HG03571 (cell line): ENCODE results near the gene FGD6.
"Not testable (repeated sequence)": the region's sequence is repeated elsewhere in the genome, so short reads cannot be mapped to it uniquely, and the experiment has no call there.

ENCODE experiments used
- ATAC-seq: cut with Tn5 transposase; IDR thresholded peaks from one replicate; pipeline ENCODE4 v1.9.1; 2021; ENCODE audit not compliant: unreplicated experiment

The FGD6 gene

DNA sequence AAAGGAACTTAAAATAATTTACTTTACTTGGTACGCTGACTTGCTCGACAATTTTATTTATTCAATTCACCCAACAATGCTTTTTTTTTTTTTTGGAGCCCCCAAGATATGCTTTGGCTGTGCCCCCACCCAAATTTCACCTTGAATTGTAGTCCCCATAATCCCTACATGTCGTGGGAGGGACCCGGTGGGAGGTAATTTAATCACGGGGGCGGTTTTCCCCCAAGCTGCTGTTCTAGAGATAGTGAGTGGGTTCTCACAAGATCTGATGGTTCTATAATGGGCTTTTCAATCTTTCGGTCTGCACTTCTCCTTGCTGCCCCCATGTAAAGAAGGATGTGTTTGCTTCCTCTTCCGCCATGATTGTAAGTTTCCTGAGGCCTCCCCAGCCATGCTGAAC, 10.4 kb downstream of the FGD6 start:
- ATAC-seq: no peak

DNA sequence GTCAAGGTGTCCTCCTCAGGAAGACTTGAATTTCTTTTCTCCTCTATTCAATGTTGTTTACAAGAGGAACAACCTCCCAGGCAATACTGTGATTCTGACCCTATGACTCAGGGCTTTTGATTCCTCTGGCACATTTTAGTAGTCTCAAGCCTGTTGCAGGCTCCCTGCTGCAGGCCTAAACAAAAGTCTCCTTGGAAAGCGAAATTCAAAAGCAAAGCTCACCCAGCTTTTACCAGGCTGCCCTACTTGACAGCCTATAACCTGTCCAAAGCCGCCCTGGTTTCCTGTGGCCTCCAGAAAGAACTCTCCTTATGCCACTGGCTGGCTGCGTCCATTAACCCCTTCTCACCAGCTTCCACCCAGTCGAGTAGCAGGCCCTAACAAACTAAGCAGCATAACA, 11.6 kb downstream of the FGD6 start:
- ATAC-seq: no peak

DNA sequence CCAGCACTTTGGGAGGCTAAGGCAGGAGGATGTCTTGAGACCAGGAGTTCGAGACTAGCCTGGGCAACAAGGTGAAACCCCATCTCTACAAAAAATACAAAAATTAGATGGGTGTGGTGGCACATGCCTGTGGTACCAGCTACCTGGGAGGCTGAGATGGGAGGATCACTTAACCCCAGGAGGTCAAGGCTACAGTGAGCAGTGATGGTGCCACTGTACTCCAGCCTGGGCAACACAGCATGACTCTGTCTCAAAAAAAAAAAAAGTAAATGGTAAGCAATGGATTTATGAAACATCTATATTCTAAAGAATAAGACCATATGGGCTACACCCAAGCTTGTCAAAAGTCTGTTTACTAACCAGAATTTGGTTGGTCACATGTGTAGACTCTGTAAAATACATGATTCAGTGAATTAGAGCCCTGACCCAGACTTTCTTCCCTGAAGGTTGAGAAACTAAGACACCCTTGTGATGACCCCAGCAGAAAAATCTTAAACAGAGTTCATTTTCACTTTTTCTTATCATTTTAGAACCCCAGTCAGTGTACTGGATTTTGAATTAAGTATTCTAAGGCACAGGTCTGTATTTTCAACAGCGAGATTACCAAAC, 12.1 kb downstream of the FGD6 start:
- ATAC-seq: no peak

DNA sequence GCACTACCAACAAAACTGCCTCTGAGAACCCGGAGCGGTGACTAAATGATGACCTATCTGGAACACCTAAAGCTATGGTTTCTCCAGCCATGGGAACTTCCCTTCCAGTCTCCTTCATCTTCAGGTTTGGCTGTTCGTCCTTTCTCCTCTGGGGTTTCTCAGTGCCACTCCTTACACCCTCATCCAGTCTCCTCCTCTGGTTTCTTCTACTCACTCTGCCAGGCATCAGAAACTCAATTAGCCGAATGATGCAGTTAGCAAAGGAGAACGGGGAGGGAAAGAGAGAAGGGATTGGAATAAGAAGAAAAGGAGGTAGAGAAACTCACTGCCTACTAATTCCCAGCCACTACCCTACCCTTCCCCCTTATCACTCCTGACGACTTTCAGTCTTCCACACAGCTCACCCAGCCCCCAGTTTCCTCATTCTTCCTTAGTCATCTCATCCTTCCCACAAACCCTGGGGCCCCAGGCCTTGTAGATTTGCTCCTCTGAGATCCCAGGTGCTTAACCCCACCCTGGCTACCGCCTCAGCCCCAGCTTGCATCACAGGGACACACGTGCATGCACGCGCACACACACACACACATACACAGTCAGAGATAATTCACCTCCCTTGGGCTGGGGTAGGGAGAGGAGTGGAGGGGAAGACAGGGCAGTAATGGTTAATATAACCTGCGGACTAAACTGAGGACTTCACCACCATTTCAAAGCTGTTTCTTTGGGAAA, 13.0 kb downstream of the FGD6 start:
- ATAC-seq: no peak

DNA sequence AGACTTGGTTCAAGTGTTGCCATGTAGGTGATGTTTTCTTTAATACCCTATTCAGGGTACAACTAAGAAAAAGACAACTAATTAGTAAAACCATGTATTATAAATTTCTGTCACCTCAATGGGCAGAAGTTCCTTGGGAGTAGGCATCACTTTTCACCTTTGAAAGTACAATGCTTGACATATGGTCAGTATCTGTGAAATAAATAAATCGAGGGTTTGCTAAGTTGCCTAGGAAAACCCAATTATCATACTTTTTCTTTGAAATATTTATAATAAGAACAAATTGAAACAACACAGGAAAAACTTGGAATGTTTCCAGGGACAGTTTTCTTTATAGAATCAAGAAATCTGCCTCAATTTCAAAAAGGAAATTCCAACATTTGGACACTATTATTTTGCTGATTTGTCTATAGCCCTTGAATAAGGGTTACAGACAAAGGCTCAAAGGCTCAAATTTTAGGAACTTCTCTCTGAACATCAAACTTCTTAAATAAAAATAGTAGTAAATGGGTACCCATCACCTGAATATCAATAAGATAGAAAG, 13.7 kb downstream of the FGD6 start:
- ATAC-seq: no peak

DNA sequence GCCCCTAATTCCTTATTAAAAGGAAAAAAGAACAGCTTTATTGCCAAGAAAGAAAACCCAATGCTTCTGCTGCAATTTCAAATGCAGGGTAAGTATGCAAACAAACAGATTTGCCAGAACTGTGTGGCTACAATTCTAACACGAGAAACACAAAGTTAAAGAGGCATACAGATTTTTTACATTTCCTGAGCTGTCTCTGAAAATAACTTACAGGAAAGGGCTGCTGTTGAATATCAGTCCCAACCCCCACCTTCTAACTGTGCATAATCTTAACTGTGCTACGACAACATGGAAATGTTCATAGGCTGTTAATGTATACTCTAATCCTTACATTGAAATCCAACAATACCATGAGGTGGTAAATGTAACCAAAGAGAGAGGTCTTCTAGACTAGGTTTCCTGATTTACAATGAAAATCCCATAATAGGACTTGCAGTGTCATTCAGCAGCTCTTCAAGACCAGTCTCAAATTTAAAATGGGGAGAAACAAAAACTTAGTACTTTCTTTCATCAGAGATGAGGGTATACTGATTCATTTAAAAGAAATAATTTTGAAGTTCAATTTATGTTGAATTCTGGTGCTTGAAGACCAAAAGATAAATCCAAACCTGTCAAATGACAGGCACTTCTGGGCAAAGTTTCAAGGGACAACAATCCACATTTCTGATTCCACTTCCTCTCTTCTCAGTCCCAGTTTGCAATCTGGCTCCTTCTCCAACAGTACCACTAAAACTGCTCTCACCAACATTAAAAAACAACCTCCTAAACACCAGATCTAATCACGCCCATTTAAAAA, 14.4 kb downstream of the FGD6 start:
- ATAC-seq: no peak

DNA sequence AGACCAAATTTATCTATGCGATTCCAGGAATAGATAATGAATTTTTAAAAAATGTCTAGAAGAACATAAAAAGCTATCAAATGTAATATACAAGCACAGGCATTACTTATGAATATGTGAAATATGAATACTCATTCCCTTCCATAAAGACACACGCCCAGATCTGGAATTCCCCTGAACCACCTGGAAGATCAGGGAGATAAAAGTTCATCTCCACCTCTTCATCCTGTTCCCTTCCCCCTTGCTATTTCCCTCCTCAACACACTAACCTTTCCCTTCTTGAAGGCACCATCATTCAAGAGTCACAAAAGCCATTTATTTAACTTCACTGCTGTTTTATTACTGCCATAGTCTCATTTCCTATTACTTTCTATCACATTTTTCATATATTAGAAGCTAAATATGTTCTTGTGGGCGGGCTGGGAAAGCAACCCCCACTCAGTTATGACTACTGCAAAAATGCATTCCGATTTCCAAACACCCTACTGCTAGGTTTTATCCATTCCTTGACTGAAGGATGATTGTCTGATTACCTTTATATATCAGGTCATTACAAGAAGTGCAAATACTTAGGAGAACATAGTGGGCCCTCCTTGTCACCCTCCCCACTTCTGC, 16.1 kb downstream of the FGD6 start:
- ATAC-seq: no peak

DNA sequence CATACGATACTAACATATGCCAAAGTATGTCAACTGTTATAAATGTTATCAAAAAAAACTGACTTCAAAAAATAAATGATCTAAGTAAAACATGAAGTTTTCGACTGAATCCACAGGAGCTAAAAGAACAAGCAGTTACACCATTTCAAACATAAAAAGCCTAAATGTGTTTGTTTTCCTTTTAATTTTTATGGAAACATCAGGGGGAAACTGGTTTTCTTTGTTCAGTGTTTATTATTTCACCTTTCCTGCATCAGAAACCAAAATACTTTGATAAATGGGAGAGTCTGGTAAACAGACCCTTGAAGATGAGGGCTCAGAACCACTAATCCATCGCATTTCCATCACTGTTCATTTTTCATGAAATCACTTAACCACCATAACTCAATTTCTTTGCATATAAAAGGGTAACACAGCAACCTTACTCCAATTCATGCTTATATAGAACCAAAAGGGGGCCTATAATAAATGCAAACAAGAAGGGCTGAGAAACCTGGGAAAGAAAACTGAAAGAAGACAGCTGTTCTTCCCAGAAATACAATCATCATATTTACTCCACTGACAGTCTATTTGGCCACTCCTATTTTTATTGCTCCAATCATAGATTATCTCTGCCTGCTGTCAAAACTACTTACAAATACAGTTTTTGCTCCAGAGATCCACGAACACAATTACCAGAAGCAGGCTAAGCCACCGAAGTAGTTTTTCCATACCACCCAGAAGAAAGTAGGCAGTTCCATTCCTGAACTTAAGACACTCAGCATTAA, 17.0 kb downstream of the FGD6 start:
- no peak for ATAC-seq

DNA sequence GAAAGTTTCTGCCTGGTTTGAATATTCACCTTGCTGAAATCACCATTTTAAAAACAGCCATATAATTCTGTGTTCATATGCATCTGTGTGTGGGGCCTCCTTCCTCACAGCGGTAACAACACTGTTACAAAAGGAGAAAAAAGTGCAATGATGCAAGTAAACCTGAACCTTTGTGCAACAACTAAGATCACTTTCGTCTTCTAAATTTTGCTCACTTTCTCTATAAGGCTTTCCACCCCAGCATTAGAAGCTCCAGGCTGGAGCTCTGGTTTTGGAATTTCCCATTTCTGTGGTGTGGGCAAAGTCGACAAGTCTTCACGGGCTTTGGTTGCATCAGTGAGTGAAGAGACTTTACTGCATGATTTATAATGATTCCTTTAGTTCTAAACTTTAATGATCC, 18.4 kb downstream of the FGD6 start:
- peak; percentile 59 for ATAC-seq

DNA sequence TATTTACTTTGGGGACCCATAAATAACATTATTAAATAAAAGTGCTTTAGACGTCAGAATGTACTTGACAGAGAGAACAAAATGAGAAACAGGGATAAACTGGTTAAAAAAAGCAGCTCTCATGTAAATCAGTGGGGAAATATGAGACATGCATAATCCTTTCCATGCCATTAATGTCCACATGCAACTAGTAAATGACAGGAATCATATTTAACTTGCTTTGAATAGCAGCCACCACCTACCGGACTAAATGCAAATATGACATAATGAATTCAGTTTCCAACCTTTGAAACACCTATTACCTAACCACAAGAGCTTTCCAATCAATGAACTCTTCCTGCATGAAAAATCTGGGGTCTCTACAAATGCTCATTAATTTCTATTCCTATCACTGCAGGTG, 19.6 kb downstream of the FGD6 start:
- ATAC-seq: no peak

DNA sequence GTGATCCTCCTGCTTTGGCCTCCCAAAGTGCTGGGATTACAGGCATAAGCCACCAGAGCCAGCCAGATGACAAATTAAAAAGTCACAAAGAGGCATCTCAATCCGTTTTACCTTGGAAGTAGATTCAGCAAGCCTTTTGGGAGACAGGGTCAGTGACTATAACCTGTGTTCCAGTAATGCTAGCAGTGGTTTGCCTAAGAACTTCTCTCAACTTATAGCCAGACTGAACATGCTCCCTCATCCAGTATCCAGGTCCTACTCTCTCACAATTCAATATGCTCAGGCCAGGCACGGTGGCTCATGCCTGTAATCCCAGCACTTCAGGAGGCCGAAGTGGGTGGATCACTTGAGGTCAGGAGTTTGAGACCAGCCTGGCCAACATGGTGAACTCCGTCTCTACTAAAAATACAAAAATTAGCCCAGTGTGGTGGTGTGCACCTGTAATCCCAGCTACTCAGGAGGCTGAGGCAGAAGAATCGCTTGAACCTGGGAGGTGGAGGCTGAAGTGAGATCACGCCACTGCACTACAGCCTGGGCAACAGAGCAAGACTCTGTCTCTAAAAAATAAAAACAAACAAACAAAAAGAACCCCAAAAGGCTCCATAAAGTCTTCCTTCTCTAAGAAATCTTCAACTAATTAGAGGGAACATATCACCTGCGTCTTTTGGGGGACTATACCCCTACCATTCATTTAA, 20.2 kb downstream of the FGD6 start:
- ATAC-seq: not testable (repeated sequence)

DNA sequence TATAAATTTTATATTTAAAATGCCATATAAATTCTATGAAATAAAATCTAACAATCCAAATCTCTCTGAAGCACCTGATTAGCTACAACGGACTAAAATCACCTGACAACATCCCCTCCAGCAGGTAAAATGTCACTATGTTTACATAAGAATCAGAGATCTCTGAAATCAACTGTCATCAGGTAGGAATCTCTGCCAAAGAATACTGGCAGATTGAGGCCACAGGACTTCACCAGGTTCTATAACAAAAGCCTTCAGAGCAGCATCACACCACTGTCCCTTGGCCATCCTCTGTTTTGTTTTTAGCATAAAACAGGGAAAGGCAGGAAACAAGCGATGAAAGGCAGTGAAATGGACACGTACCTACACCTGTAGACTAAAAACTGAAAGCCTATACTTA, 22.1 kb downstream of the FGD6 start:
- no peak for ATAC-seq

DNA sequence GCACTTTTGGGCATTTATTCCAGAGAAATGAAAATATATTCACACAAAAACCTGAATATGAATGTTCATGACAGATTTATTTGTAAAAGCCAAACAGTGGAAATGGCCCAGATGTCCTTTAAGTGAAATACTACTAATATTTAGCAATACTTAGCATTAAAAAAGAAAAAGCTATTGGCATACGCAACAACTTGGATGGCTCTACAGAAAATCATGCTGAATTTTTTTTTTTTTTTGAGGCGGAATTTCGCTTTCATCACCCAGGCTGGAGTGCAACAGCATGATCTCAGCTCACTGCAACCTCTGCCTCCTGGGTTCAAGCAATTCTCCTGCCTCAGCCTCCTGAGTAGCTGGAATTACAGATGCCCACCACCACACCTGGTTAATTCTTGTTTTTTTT, 24.1 kb downstream of the FGD6 start:
- no peak for ATAC-seq

DNA sequence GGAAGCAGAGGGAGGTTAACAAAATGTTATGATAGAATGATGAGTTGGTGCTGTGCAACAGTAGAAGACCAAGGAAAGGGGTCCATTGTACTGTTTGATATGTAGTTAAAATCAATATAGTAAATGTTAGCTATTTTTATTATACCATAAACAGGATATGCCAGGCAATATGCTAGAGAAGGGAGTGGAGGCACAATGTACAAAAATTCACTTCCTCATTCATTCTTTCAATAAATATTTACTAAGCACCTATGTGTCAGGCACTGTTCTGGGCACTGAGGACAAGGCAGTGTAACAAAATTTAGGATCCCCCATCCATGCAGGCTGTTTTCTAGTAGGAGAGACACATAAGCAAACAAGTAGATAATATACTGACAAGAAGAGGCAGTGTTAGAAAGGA, 25.0 kb downstream of the FGD6 start:
- ATAC-seq: no peak

DNA sequence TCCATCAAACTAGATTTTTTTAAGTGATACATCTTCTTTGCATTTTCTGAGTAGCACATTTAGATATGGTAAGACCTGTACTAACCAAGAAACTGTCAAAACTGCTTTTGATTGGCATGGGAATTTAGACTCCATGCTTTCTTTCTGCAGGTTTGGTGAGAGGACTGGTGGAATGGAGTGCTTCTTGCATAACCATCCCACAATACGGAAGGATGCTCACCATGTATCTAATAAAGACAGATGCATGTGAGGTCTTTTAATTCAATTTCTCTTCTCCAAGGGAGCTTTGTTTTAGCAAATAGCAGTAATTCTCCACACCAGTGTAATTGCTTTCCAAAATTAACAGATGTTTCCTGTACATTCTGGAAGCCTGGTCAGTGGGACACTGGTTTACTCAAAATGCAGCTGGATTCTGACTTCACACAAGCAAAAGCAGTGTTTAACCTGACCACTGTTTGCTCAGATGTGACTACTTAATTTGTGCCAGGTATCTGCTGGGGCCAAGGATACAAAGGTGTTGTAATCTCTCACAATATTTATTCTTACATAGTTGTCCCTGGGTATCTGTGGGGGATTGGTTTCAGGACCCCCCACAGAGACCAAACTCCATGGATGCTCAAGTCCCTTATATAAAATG, 26.1 kb downstream of the FGD6 start:
- no peak for ATAC-seq

DNA sequence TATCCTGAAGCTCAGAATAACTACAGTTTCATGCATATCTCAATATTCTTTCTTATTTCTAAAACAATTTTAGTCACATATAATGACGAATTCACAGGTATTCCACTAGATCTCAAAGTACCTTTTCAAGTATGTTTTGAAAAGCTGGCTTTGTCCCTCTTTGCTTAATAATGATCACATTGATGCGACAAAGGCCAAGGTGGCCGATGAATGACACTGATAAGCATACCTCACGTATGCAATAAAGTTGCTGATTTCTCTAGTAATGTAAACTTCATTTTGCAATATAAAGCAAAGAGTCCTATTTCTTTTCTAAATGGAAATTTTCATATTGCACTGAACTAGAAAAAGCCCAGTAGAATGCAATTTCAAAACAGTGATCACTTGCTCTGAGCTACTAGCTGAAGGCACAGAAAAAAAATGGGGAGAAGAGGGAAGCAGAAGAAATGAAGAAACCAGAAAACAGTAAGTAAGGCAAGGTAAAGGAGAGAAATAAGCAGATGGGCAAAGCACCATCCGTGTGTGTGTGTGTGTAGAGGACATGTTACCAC, 29.3 kb downstream of the FGD6 start:
- ATAC-seq: no peak

DNA sequence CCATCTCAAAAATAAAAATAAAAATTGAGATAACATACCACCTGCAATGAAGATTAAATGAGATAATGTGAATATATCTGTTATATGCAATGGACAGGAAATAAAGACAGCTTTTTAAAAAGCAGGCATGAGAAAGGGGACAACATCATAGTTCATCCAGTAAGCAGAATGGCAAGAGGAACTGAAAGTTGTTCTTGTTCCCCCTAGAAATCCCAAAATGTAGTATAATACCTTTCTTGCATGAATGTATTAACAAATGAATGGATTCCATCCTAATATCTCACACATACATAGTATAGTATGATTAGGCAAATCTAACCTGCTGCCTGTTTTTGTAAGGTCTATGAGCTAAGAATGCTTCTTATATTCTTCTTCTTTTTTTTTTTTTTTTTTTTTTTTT, 31.4 kb downstream of the FGD6 start:
- ATAC-seq: no peak

DNA sequence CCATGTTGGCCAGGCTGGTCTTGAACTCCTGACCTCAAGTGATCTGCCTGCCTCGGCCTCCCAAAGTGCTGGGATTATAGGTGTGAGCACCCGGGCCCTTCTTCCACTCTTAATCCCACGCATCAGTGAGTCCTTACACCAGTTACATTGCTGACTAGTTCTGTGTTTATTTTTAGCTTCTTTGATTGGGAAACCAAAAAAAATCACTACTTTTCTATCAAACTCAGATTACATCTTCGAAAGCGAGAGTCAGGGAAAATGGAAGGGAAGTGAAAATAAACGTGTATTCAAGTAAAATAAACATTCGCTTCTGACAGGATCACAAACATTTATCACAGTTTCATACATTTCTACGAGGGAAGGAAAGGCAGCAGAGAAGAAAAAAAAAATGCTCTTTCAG, 32.2 kb downstream of the FGD6 start:
- ATAC-seq: no peak

DNA sequence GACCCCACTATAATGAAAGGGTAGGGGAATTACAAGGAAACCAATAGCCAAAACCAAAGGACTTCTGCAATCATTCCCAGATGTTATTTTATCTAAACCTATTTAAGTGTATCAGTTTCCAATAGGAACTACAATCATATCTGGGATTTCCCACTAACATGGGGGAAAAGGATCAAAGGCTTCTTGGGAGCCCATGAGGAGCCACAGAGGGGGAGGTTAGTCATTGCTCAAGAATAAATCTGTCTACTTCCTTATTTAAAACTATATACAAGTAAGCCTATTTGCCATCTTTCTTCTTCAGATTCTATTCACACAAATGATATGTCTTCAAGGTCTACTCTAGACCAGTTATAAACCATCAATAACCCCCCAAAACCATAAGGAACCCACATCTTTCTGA, 33.1 kb downstream of the FGD6 start:
- no peak for ATAC-seq
